Activated CD4-positive, alpha-beta memory T cell treated with anti-CD3 and anti-CD28 coated beads for 36 hours (primary cell): ENCODE data around the gene KBTBD12. TPM values are rescaled to one million over a fixed set of nuclear protein-coding genes. Genes with fewer than 3 reads are reported as not detected.

Source experiments
- CTCF ChIA-PET: fragments of 350-600 bp; sonication (Branson Sonifier 250); formaldehyde crosslinking; loops from one replicate; lab custom pipeline; 2021; ENCODE audit warnings: antibody characterized with exemption, inconsistent platforms; lab: Charles Lee
- POLR2A ChIA-PET: fragments of 350-600 bp; sonication (Branson Sonifier 250); formaldehyde crosslinking; loops from one replicate; lab custom pipeline; 2021; ENCODE audit warnings: antibody characterized with exemption; lab: Charles Lee
- DNase-seq: peaks from one replicate; pipeline ENCODE4 v3.0.0-alpha.2; 2020
- H3K27ac Mint-ChIP-seq: one replicate; pipeline ENCODE4 v1.8.0; 2021; ENCODE audit warnings: mixed read lengths
- H3K27me3 Mint-ChIP-seq: one replicate; pipeline ENCODE4 v1.8.0; 2021; ENCODE audit warnings: mixed read lengths
- H3K36me3 Mint-ChIP-seq: one replicate; pipeline ENCODE4 v1.8.0; 2021; ENCODE audit warnings: mixed read lengths
- H3K4me1 Mint-ChIP-seq: one replicate; pipeline ENCODE4 v1.8.0; 2021; ENCODE audit warnings: low read depth, mixed read lengths
- H3K4me3 Mint-ChIP-seq: one replicate; pipeline ENCODE4 v1.8.0; 2021; ENCODE audit warnings: mild to moderate bottlenecking, mixed read lengths
- H3K9me3 Mint-ChIP-seq: one replicate; pipeline ENCODE4 v1.8.0; 2021; ENCODE audit warnings: mixed read lengths
- intact Hi-C: fragments of 100-400 bp; cut with micrococcal nuclease; formaldehyde crosslinking; loops from one replicate; pipeline ENCODE4 v1.15.1; 2023
- total RNA-seq, 2 experiments: library from RNA; stranded (reverse); gene quantifications; one replicate each; pipeline ENCODE4 v1.2.3, GENCODE V29; 2021

The KBTBD12 gene
- total RNA-seq, 2 experiments from 2014 or later: not detected

GRCh38 chr3:127933396-127933795 lies 18.4 kb downstream of the KBTBD12 start:
- Mint-ChIP-seq H3K27me3 (peaks cover 24% of the 10 kb centered on the region), H3K27ac (no peak overlapping the region), H3K9me3 (no peaks in the 10 kb centered on the region), H3K4me3 (no peak overlapping the region), H3K36me3 (no peaks in the 10 kb centered on the region), H3K4me1 (no peaks in the 10 kb centered on the region)
- intact Hi-C loops: no loop called here
- CTCF ChIA-PET: no interaction called here
- DNase-seq: no peak
- POLR2A ChIA-PET: no interaction called here

GRCh38 chr3:127938800-127939199 lies 23.8 kb downstream of the KBTBD12 start:
- H3K9me3 Mint-ChIP-seq: peaks cover 11% of the 10 kb centered on the region
- peaks cover 15% of the 10 kb centered on the region for H3K27me3 Mint-ChIP-seq
- H3K4me3 Mint-ChIP-seq: no peak overlapping the region
- H3K4me1 Mint-ChIP-seq: no peaks in the 10 kb centered on the region
- POLR2A ChIA-PET: no interaction called here
- CTCF ChIA-PET: no interaction called here
- no peak for DNase-seq
- intact Hi-C loops: no loop called here
- H3K36me3 Mint-ChIP-seq: no peaks in the 10 kb centered on the region
- H3K27ac Mint-ChIP-seq: no peak overlapping the region

GRCh38 chr3:127940116-127940515 lies 25.1 kb downstream of the KBTBD12 start:
- Mint-ChIP-seq H3K27ac (no peak overlapping the region), H3K4me1 (no peaks in the 10 kb centered on the region), H3K27me3 (peaks cover 8% of the 10 kb centered on the region), H3K4me3 (no peak overlapping the region), H3K36me3 (no peaks in the 10 kb centered on the region), H3K9me3 (peaks cover 12% of the 10 kb centered on the region)
- no peak for DNase-seq
- ChIA-PET CTCF (no interaction called here), POLR2A (no interaction called here)
- intact Hi-C loops: no loop called here

- H3K36me3 Mint-ChIP-seq: no peaks in the 10 kb centered on the region
- CTCF ChIA-PET: no interaction called here
- H3K27ac Mint-ChIP-seq: no peak overlapping the region
- POLR2A ChIA-PET: no interaction called here
- H3K27me3 Mint-ChIP-seq: peaks cover 8% of the 10 kb centered on the region
- intact Hi-C loops: no loop called here
- H3K9me3 Mint-ChIP-seq: peaks cover 12% of the 10 kb centered on the region
- H3K4me3 Mint-ChIP-seq: no peak overlapping the region
- DNase-seq: no peak
- no peaks in the 10 kb centered on the region for H3K4me1 Mint-ChIP-seq
These were observed 27.6 kb downstream of the KBTBD12 start for GRCh38 chr3:127942613-127943012.

GRCh38 chr3:127948211-127948610 lies 33.2 kb downstream of the KBTBD12 start:
- CTCF ChIA-PET: no interaction called here

GRCh38 chr3:127949446-127950055 lies 34.5 kb downstream of the KBTBD12 start:
- H3K9me3 Mint-ChIP-seq: no peaks in the 10 kb centered on the region
- ChIA-PET POLR2A (no interaction called here), CTCF (no interaction called here)
- no peak overlapping the region for H3K27ac Mint-ChIP-seq
- no peaks in the 10 kb centered on the region for H3K36me3 Mint-ChIP-seq
- peaks cover 18% of the 10 kb centered on the region for H3K27me3 Mint-ChIP-seq
- intact Hi-C loops: no loop called here
- no peaks in the 10 kb centered on the region for H3K4me1 Mint-ChIP-seq
- no peak overlapping the region for H3K4me3 Mint-ChIP-seq
- no peak for DNase-seq

More at GRCh38 chr3:127948211-127948610, 33.2 kb downstream of the KBTBD12 start:
- POLR2A ChIA-PET: no interaction called here
- peaks cover 17% of the 10 kb centered on the region for H3K27me3 Mint-ChIP-seq
- H3K9me3 Mint-ChIP-seq: peaks cover 2% of the 10 kb centered on the region
- H3K27ac Mint-ChIP-seq: no peak overlapping the region
- H3K36me3 Mint-ChIP-seq: no peaks in the 10 kb centered on the region
- H3K4me1 Mint-ChIP-seq: no peaks in the 10 kb centered on the region
- H3K4me3 Mint-ChIP-seq: no peak overlapping the region
- intact Hi-C loops: no loop called here
- no peak for DNase-seq

GRCh38 chr3:127951276-127951675 lies 36.2 kb downstream of the KBTBD12 start:
- H3K9me3 Mint-ChIP-seq: no peaks in the 10 kb centered on the region
- no peak overlapping the region for H3K4me3 Mint-ChIP-seq
- no peaks in the 10 kb centered on the region for H3K4me1 Mint-ChIP-seq
- ChIA-PET CTCF (no interaction called here), POLR2A (no interaction called here)
- DNase-seq: no peak
- intact Hi-C loops: no loop called here
- no peaks in the 10 kb centered on the region for H3K36me3 Mint-ChIP-seq
- H3K27me3 Mint-ChIP-seq: peaks cover 20% of the 10 kb centered on the region
- H3K27ac Mint-ChIP-seq: no peak overlapping the region

- CTCF ChIA-PET: no interaction called here
- DNase-seq: no peak
- Mint-ChIP-seq H3K36me3 (no peaks in the 10 kb centered on the region), H3K9me3 (no peaks in the 10 kb centered on the region), H3K27me3 (peaks cover 19% of the 10 kb centered on the region), H3K4me1 (no peaks in the 10 kb centered on the region), H3K4me3 (no peak overlapping the region), H3K27ac (no peak overlapping the region)
- POLR2A ChIA-PET: no interaction called here
- intact Hi-C loops: no loop called here
These were observed 38.3 kb downstream of the KBTBD12 start for GRCh38 chr3:127953091-127954035.

GRCh38 chr3:127954640-127955039 lies 39.6 kb downstream of the KBTBD12 start:
- Mint-ChIP-seq H3K27me3 (peaks cover 14% of the 10 kb centered on the region), H3K27ac (no peak overlapping the region), H3K4me3 (no peak overlapping the region), H3K4me1 (no peaks in the 10 kb centered on the region), H3K9me3 (no peaks in the 10 kb centered on the region), H3K36me3 (no peaks in the 10 kb centered on the region)
- no peak for DNase-seq
- POLR2A ChIA-PET: no interaction called here
- CTCF ChIA-PET: no interaction called here
- intact Hi-C loops: no loop called here

GRCh38 chr3:127955728-127956127 lies 40.7 kb downstream of the KBTBD12 start:
- POLR2A ChIA-PET: no interaction called here
- DNase-seq: no peak
- Mint-ChIP-seq H3K9me3 (no peaks in the 10 kb centered on the region), H3K4me3 (no peak overlapping the region), H3K36me3 (no peaks in the 10 kb centered on the region), H3K27ac (no peak overlapping the region), H3K27me3 (peaks cover 11% of the 10 kb centered on the region), H3K4me1 (no peaks in the 10 kb centered on the region)
- CTCF ChIA-PET: no interaction called here
- intact Hi-C loops: no loop called here

- no peaks in the 10 kb centered on the region for H3K9me3 Mint-ChIP-seq
- ChIA-PET CTCF (interaction anchor here (1.1 to 1.2 kb wide), 2 partner anchors 37 to 384 kb away, joined by 3 read pairs; no protein-coding TSS in a partner anchor), POLR2A (no interaction called here)
- H3K4me1 Mint-ChIP-seq: no peaks in the 10 kb centered on the region
- no peaks in the 10 kb centered on the region for H3K36me3 Mint-ChIP-seq
- no peak for DNase-seq
- H3K4me3 Mint-ChIP-seq: no peak overlapping the region
- no peak overlapping the region for H3K27ac Mint-ChIP-seq
- peaks cover 7% of the 10 kb centered on the region for H3K27me3 Mint-ChIP-seq
- intact Hi-C loops: no loop called here
These were observed 44.0 kb downstream of the KBTBD12 start for GRCh38 chr3:127959041-127959440.

- Mint-ChIP-seq H3K4me3 (no peak overlapping the region), H3K4me1 (no peaks in the 10 kb centered on the region), H3K27me3 (peaks cover 4% of the 10 kb centered on the region), H3K9me3 (no peaks in the 10 kb centered on the region), H3K27ac (no peak overlapping the region), H3K36me3 (no peaks in the 10 kb centered on the region)
- intact Hi-C loops: no loop called here
- ChIA-PET POLR2A (no interaction called here), CTCF (interaction anchor here (1.1 kb wide), 1 partner anchor 385 kb away, joined by 3 read pairs; no protein-coding TSS in a partner anchor)
- no peak for DNase-seq
These were observed 44.8 kb downstream of the KBTBD12 start for GRCh38 chr3:127959873-127960272.
